WI38 (cell line): ENCODE results near the gene GATA6.
A peak's percentile ranks its signal among the peaks of the same experiment; 100 is the strongest.

Experiments used
- H3K4me3 ChIP-seq: 2 replicates; pipeline ENCODE4 v1.5.1; 2011; ENCODE audit warnings: low read depth, mild to moderate bottlenecking, control low read depth, low read length
- TF ChIP-seq, protein P1 (sequence below): IDR thresholded peaks from 2 replicates; pipeline ENCODE4 v1.5.1; 2012; ENCODE audit warnings: low read depth, mild to moderate bottlenecking, control low read depth, low read length

Gene GATA6

GRCh38 chr18:22169011-22169888, at the start of gene GATA6:
Gene GATA6 (plus strand): TSS chr18:22169589. CDS start chr18:22171145, 1,556 bp downstream.
- H3K4me3 ChIP-seq = peak within 1 kb of the TSS; percentile 86
- TF ChIP-seq, protein P1, sequence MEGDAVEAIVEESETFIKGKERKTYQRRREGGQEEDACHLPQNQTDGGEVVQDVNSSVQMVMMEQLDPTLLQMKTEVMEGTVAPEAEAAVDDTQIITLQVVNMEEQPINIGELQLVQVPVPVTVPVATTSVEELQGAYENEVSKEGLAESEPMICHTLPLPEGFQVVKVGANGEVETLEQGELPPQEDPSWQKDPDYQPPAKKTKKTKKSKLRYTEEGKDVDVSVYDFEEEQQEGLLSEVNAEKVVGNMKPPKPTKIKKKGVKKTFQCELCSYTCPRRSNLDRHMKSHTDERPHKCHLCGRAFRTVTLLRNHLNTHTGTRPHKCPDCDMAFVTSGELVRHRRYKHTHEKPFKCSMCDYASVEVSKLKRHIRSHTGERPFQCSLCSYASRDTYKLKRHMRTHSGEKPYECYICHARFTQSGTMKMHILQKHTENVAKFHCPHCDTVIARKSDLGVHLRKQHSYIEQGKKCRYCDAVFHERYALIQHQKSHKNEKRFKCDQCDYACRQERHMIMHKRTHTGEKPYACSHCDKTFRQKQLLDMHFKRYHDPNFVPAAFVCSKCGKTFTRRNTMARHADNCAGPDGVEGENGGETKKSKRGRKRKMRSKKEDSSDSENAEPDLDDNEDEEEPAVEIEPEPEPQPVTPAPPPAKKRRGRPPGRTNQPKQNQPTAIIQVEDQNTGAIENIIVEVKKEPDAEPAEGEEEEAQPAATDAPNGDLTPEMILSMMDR = peak; percentile 44

DNA sequence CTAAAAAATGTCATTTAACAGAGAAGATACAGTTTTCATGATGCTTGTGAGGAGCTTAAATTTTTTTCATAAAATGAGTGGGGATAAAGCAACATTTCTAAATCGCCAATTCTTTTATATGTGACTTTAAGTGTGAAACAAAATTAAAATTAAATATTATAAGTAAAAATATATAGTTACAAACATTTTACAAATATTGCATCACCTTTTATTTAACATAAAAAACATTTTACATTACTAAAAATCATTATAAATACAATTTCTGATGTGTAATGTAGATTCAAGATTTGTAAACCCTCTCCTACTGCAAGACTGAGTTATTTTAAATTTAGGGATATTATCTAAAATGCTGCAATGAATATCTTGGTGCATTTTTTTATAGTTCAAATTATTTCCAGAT, 44.4 kb upstream of the GATA6 start:
- no peak overlapping the region for H3K4me3 ChIP-seq
- TF ChIP-seq, protein P1 = no peak

- H3K4me3 ChIP-seq = no peak overlapping the region
- TF ChIP-seq, protein P1 = no peak
These were observed 40.4 kb upstream of the GATA6 start for GRCh38 chr18:22128954-22129353.

- no peak overlapping the region for H3K4me3 ChIP-seq
- TF ChIP-seq, protein P1 = no peak
These were observed 39.6 kb upstream of the GATA6 start for GRCh38 chr18:22129778-22130177.

DNA sequence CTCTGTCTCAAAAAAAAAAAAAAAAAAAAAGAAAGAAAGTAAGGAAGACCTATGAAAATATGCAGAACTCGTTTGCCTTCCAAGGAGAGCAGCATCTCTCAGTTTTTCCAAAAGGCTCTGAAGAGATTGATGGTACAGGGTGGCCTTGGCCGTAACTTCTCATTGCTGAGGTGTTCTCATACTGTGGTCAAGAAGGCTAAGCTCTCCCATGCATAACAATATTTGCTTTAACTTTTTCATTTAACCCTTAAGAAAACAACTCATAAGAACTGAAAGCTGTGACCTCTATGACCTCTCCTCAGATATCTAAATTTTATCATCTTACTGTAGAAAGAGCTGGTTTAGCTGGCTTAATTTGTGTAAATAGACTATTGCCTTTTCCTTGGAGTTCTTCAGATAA, 37.1 kb upstream of the GATA6 start:
- H3K4me3 ChIP-seq = no peak overlapping the region
- TF ChIP-seq, protein P1 = no peak

DNA sequence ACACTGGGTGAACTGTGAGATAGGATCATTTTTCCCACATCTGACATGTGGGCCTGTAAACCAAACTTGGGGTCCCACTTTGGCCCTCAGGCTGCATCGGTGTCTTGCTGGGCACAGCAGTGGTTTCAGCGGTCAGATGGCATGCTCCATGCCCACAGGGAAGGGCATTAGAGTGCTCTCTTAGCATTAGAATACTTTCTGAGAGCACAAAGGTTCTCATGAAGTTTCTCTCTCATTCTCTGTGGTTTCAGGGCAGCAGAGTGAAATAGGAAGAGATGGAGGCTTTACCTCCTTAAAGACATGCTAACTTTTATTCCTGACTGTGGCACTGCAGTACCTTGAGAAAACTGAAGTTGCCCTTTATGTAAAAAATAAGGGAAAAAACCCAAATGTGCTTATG, 36.6 kb upstream of the GATA6 start:
- H3K4me3 ChIP-seq = no peak overlapping the region
- TF ChIP-seq, protein P1 = no peak

DNA sequence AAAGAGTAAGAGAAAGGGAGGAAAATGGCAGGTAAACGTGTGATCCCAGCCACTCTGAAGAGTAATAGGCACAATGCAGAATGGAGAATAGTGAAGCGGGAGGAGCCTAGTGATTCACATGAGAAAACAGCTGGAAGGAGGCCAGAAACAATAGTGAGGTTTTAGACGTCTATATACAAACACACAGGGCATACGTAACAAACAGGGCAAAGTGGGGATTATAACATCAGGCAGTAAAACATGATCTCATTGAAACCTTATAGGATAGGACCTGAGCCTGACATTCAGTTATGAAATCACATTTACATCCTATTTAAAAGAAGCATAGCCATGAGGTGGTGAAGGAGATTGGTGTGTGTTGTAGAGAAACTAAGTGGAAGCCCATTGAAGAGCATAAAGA, 33.0 kb upstream of the GATA6 start:
- no peak overlapping the region for H3K4me3 ChIP-seq
- TF ChIP-seq, protein P1 = no peak
